Choroid plexus epithelial cell (primary cell): ENCODE measurements around the gene PCSK7.

Experiments used
- DNase-seq: peaks from one replicate; pipeline ENCODE4 v3.0.0-alpha.2; 2010; ENCODE audit warnings: low read depth
- H3K4me3 ChIP-seq: 2 replicates; pipeline ENCODE4 v1.5.1; 2011; ENCODE audit warnings: low read depth, mild to moderate bottlenecking, control low read depth, low read length, moderate library complexity
- TF ChIP-seq, protein P1 (sequence below): conservative IDR thresholded peaks from 2 replicates; pipeline ENCODE4 v1.5.1; 2011; ENCODE audit warnings: low read depth, mild to moderate bottlenecking, control low read depth, inconsistent platforms, low read length, moderate library complexity

Gene PCSK7

DNA sequence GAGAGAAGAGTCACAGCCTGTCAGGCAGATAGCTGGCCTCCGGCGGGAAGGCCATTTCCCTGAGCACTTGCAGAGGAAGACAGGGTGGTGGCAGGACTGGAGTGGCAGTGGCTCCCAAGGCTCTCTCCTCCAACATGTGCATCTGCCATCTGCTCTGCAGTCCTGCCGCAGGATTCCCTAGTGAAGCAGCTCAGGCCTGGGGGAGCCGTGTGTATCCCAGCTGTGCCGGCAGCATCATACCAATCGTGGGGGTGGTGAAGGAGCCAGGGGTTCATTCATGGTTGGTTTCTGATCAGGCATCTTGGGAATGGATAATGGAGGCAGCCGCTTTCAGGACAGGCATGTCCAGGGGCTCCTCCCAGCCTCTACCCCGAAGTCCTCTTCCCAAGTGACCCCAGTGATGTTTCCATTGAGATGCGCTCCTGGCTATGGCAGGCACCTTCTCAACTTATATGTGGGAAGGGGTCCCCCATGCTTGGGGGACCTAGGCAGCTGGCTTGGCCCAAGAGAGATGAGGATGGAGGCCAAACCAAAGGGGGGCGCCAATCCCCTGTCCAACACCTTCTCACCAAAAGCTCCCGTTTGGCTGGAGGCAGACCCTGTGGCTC lies 26.6 kb downstream of the PCSK7 start:
- TF ChIP-seq, protein P1, sequence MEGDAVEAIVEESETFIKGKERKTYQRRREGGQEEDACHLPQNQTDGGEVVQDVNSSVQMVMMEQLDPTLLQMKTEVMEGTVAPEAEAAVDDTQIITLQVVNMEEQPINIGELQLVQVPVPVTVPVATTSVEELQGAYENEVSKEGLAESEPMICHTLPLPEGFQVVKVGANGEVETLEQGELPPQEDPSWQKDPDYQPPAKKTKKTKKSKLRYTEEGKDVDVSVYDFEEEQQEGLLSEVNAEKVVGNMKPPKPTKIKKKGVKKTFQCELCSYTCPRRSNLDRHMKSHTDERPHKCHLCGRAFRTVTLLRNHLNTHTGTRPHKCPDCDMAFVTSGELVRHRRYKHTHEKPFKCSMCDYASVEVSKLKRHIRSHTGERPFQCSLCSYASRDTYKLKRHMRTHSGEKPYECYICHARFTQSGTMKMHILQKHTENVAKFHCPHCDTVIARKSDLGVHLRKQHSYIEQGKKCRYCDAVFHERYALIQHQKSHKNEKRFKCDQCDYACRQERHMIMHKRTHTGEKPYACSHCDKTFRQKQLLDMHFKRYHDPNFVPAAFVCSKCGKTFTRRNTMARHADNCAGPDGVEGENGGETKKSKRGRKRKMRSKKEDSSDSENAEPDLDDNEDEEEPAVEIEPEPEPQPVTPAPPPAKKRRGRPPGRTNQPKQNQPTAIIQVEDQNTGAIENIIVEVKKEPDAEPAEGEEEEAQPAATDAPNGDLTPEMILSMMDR = no peak
- no peak for DNase-seq
- no peak overlapping the region for H3K4me3 ChIP-seq

DNA sequence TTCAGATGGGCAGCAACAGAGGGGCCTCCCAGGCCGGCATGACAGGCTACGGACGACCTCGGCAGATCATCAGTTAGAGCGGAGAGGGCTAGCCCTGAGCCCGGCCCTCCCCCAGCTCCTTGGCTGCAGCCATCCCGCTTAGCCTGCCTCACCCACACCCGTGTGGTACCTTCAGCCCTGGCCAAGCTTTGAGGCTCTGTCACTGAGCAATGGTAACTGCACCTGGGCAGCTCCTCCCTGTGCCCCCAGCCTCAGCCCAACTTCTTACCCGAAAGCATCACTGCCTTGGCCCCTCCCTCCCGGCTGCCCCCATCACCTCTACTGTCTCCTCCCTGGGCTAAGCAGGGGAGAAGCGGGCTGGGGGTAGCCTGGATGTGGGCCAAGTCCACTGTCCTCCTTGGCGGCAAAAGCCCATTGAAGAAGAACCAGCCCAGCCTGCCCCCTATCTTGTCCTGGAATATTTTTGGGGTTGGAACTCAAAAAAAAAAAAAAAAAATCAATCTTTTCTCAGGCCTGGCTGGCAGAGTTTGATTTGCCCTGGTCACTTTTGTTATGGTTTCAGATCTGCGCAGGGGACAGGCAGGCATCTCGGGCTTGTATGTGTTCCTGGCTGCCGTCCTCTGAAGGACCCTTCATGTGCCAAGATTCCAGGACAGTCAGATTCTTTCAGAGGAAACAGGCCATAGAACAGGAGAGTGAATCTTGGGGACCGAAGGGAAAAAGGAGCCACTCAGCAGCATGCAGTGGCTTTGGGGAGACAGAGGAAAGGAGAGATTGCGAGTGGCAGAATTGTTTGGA lies 27.4 kb downstream of the PCSK7 start:
- no peak for DNase-seq
- TF ChIP-seq, protein P1 = no peak
- H3K4me3 ChIP-seq = no peak overlapping the region

DNA sequence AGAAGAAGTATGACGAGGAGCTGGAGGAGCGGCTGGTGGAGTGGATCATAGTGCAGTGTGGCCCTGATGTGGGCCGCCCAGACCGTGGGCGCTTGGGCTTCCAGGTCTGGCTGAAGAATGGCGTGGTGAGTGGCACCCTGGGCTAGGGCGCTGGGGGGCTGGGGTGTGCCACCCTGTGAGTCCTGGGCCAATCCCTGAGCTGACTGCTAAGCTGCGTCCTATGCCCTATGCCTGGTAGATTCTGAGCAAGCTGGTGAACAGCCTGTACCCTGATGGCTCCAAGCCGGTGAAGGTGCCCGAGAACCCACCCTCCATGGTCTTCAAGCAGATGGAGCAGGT lies 28.8 kb downstream of the PCSK7 start:
- TF ChIP-seq, protein P1 = no peak
- no peak overlapping the region for H3K4me3 ChIP-seq
- no peak for DNase-seq

DNA sequence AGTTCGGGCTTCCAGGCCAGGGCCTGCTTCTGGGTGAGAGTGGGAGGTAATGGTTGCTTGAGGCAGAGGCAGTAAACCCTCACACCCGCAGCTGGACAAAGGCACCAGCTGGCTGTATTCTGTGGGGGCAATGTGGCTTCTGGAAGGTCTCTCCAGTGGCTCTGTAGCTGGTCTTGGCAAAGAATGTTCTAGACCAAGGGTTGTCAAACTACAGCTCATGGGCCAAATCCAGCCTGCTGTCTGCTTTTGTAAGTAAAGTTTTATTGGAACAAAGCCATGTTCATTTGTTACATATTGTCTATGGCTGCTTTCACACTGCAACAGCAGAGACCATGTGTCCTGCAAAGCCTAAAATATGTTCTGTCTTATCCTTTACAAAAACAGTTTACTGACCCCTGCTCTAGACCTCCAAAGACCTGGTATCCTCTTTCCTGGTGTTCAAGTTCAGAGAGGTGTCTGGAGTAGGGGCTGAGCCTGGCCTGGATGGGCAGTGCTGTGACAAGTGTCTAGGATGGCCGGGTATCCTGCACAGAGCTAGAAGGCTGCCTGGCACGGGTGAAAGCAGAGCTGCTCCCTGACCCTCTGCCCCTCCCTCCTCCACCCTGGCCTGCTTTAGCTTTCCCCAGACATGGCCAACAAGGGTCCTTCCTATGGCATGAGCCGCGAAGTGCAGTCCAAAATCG lies 29.3 kb downstream of the PCSK7 start:
- H3K4me3 ChIP-seq = no peak overlapping the region
- DNase-seq = no peak

DNA sequence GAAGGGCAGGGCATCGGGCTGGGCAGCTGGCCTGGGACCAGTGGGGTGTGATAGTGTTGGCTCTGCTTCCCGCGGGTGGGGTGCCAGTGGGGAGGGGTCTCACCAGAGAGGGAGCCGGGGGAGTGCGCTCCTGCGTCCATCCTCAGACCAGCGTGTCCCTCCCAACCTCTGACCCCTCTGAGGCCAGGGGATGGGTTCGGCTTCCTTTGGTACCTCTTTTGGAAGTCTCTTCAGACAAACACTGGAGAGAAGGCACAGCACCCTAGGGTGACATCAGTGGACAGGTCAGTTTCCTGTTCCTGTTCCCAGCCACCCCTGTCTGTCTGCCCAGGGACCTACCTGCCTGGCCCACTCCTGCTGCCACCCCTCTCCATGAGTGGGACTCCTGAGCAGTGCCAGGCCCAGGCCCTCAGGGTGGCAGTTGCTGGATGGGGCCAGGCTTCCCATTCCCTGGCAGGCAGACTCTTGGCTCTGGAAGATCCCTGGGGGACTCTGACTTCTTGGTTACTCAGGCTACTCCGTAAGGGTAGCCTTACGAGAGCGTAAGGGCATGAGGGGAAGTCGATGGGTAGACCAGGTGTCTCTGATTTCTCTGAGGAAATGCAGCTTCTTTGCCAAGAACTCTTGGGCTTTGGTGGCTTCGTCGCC lies 30.1 kb downstream of the PCSK7 start:
- peak overlapping the region; percentile 66 for H3K4me3 ChIP-seq
- TF ChIP-seq, protein P1 = no peak
- no peak for DNase-seq

More for the DNA sequence above, 29.3 kb downstream of the PCSK7 start:
- TF ChIP-seq, protein P1 = no peak

DNA sequence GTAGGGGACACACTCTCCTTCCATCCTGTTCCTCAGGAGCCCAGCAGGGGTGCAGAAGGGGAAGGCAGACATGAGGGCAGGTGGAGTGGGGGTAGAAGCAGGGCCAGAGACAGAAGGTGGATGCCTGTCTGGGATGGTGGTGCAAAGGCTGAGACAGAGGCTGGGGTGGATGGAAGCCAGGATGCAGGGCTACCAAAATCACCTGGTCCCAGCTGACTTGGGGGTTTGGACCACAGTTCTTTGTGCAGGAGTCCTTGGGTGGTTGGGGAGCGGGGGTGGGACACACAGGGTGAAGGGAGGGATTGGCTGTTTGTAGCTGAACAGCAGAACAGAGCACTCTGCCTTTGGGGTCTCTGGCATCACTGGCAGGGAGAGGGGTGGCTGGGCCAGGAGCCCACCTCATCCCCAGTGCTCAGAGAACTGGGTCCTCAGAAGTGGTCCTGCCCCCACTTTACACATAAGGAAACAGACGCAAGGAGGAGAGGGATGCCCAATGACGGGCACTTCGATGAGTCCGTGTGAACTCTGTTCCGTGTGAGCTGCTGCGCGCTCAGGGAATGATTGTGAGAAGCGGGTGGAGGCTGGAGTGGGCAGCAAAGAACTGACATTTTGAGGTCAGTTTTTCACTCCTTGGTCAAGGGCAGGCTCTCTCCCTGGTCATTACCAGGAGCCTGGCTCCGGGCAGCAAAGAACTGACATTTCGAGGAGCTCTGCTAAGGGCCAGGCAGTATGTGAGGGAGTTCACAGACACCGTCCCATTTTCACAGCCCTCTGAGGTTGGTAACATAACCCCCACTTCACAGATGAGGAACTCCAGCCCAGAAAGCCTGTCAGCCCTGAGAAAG lies 30.8 kb downstream of the PCSK7 start:
- H3K4me3 ChIP-seq = peak overlapping the region; percentile 66
- DNase-seq = no peak
- TF ChIP-seq, protein P1 = no peak
